Subcutaneous adipose tissue (tissue), 4 donors: ENCODE measurements around the gene LIN7A. TPM values are rescaled to one million over a fixed set of nuclear protein-coding genes. Genes with fewer than 3 reads are reported as not detected.

Source experiments
- total RNA-seq, 4 donors: library from RNA; depleted of rRNA; stranded (reverse); fragments of >200 nt; gene quantifications; one replicate each; pipeline ENCODE4 v1.1.0, GENCODE V29; 2016
- TF ChIP-seq, protein P1 (sequence below): fragments of 450-650 bp; IDR thresholded peaks from one replicate; pipeline ENCODE4 v1.5.1; 2016; ENCODE audit warnings: low read depth, mild to moderate bottlenecking, control low read depth, antibody characterized with exemption, moderate library complexity

LIN7A gene
- total RNA-seq, 4 donors from 2014 or later: 11.1 to 14.4 (median 12.5) TPM

- TF ChIP-seq, protein P1, sequence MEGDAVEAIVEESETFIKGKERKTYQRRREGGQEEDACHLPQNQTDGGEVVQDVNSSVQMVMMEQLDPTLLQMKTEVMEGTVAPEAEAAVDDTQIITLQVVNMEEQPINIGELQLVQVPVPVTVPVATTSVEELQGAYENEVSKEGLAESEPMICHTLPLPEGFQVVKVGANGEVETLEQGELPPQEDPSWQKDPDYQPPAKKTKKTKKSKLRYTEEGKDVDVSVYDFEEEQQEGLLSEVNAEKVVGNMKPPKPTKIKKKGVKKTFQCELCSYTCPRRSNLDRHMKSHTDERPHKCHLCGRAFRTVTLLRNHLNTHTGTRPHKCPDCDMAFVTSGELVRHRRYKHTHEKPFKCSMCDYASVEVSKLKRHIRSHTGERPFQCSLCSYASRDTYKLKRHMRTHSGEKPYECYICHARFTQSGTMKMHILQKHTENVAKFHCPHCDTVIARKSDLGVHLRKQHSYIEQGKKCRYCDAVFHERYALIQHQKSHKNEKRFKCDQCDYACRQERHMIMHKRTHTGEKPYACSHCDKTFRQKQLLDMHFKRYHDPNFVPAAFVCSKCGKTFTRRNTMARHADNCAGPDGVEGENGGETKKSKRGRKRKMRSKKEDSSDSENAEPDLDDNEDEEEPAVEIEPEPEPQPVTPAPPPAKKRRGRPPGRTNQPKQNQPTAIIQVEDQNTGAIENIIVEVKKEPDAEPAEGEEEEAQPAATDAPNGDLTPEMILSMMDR: no peak
Measured at GRCh38 chr12:80770958-80771357, 166.8 kb downstream of the LIN7A start.

DNA sequence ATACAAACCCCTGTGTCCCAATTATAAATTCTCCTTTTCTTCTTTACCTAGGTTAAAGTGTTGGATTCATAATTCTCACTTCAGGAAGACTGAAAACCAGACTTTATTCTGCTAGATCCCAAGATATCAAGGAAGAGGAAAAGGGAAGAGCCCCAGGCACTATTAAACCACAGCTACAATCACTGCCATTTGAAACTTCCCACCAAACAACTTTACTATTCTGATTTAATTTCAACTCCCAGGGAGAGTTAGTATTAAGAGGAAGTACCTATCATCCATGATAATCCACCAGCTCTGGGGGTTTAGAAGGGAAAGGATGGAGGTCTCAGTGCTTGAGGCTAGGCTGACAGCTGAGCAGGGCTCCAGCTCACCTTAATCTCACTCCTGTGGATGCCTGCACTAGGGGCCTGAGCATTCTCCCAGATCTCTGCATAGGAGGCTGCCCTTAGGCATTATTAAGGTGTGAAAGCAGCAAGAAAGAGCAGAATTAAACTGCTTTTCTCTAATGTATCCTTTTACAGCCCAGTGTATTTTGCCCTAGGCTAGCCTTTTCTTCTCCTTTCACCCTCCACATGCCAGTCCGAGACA, 168.1 kb downstream of the LIN7A start:
- TF ChIP-seq, protein P1: no peak

GRCh38 chr12:80766897-80767296, 170.8 kb downstream of the LIN7A start:
- TF ChIP-seq, protein P1: no peak

- TF ChIP-seq, protein P1: no peak
Measured at GRCh38 chr12:80766210-80766609, 171.5 kb downstream of the LIN7A start.

DNA sequence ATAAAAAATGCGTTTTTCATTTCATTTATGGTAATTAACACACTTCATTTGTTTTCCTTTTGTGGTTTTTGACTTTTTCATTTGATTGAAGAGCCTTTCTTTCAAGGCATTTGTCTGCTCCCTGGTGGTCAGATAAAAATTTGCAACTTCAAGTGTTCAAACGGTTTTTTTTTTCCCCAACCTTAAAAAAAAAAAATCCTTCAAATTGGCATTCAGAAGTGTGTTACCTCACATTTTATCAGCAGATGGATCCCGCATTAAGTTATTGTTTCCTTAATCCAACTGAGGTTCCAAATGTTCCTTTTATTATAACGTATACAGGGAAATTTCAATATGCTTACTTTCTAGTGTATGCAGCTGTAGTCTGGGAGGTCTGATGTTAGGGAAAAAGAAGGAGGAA, 173.9 kb downstream of the LIN7A start:
- TF ChIP-seq, protein P1: no peak

GRCh38 chr12:80761838-80762237, 175.9 kb downstream of the LIN7A start:
- TF ChIP-seq, protein P1: no peak

DNA sequence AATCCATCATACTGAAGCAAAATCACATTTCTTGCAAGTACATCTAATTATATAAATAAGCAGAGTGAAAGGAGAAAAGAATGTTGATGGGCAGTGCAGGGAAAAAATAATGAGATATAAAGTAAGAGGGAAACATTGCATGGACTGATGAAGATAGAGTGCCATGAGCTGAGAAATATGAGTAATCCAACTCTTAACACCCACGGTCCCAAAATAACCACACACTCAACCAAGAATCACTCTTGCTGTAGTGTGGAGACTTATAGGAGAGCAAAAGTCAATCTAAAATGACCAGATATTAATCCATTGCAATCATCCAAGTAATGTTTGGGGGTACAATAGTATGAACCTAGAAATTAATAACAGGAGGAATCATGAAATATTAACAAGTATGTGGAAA, 180.9 kb downstream of the LIN7A start:
- TF ChIP-seq, protein P1: no peak
